GM19468 (cell line): ENCODE data around the gene SBF2.
A peak's percentile ranks its signal among the peaks of the same experiment; 100 is the strongest.

ENCODE experiments used
- ATAC-seq: cut with Tn5 transposase; IDR thresholded peaks from one replicate; pipeline ENCODE4 v1.9.1; 2021; ENCODE audit warnings: mild to moderate bottlenecking, moderate library complexity, moderate number of reproducible peaks; ENCODE audit not compliant: unreplicated experiment; ENCODE audit errors: extremely low read depth

Gene SBF2

GRCh38 chr11:10302744-10303557, 8.9 kb upstream of the SBF2 start:
- ATAC-seq: no peak

GRCh38 chr11:10302359-10302743, 8.3 kb upstream of the SBF2 start:
- ATAC-seq: no peak

- ATAC-seq: no peak
Measured at GRCh38 chr11:10301656-10302358, 7.8 kb upstream of the SBF2 start.

GRCh38 chr11:10298342-10298741, 4.3 kb upstream of the SBF2 start:
- ATAC-seq: peak; percentile 90

- no peak for ATAC-seq
Measured at GRCh38 chr11:10295064-10295901, 1.3 kb upstream of the SBF2 start.

GRCh38 chr11:10294290-10294953, 403 bp upstream of the SBF2 start:
- no peak for ATAC-seq

- ATAC-seq: no peak
Measured at GRCh38 chr11:10291801-10292638, 2.0 kb downstream of the SBF2 start.

- no peak for ATAC-seq
Measured at GRCh38 chr11:10289765-10290380, 4.1 kb downstream of the SBF2 start.

GRCh38 chr11:10288881-10289764, 4.9 kb downstream of the SBF2 start:
- ATAC-seq: no peak

GRCh38 chr11:10287766-10288715, 6.0 kb downstream of the SBF2 start:
- ATAC-seq: no peak

GRCh38 chr11:10287140-10287539, 6.9 kb downstream of the SBF2 start:
- no peak for ATAC-seq

- ATAC-seq: no peak
Measured at GRCh38 chr11:10285148-10285802, 8.7 kb downstream of the SBF2 start.

GRCh38 chr11:10283991-10284390, 10.0 kb downstream of the SBF2 start:
- ATAC-seq: no peak

GRCh38 chr11:10282117-10282516, 11.9 kb downstream of the SBF2 start:
- ATAC-seq: no peak

- ATAC-seq: no peak
Measured at GRCh38 chr11:10275714-10276113, 18.3 kb downstream of the SBF2 start.

- ATAC-seq: no peak
Measured at GRCh38 chr11:10274726-10275125, 19.3 kb downstream of the SBF2 start.
